CMK (cell line): ENCODE results near the gene GNB1L.
"Not testable (repeated sequence)": the region's sequence is repeated elsewhere in the genome, so short reads cannot be mapped to it uniquely, and the experiment has no call there.

Experiments
- DNase-seq: peaks from one replicate; pipeline ENCODE4 v3.0.0-alpha.2; 2010; ENCODE audit warnings: low read depth

The GNB1L gene

DNA sequence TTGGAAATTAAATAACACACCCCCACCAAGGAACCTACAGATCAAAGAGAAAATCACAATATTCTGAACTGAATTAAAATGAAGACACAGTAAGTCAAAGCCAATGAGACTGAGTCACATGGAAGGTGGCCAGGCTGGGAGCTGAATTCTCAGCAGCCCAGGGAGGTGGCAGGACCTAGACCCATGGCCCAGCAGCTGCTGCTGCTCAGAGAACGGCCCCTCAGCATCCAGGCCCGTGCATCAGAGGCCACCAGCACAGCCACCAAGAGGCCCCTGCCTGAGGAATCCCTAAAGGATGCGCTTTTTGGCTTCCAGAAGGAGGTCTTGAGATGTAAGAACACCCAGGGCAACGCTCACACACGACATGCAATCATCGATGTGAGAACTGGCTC is 59.1 kb downstream of the GNB1L start:
- no peak for DNase-seq

DNA sequence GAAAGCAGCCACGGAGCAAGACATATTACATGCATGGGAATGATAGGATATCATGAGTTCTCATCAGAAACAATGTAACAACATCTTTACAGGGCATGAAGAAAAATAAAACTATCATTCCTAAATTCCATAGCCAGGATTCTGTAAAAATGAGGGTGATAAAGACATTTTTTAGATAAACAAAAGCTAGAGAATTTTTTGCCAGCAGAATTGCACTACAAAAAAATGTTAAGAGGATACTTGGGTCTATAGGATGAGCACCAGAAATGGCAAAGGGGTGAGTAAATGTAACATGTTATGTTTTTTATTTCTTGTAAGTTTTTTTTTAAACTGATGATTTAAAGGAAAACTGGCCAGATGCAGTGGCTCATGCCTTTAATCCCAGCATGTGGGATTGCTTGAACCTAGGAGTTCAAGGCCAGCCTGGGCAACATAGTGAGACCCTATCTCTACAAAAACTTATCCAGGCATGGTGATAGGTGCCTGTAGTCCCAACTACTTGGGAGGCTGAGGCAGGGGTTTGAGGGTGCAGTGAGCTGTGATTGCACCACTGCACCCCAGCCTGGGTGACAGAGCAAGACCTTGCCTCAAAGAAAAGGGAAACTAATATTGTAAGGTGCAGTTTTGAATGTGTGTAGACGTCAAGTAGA is 60.9 kb downstream of the GNB1L start:
- DNase-seq: no peak

DNA sequence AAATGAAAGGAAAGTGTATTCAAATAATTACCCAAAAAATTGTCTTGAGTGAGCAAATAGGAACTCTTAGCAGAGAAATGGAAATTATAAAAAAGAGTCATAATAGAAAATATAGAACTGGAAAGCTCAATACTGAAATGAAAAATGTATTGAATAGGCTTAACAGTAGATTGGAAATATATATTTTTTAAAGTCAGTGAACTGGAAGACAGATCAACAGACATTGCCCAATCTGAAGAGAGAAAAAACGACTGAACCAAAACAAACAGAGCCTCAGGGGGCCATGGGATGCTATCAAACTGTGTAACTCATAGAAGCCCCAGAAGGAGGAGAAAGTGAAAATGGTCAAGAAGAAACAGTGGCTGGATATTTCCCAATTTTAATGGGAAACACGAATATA is 61.5 kb downstream of the GNB1L start:
- DNase-seq: no peak

DNA sequence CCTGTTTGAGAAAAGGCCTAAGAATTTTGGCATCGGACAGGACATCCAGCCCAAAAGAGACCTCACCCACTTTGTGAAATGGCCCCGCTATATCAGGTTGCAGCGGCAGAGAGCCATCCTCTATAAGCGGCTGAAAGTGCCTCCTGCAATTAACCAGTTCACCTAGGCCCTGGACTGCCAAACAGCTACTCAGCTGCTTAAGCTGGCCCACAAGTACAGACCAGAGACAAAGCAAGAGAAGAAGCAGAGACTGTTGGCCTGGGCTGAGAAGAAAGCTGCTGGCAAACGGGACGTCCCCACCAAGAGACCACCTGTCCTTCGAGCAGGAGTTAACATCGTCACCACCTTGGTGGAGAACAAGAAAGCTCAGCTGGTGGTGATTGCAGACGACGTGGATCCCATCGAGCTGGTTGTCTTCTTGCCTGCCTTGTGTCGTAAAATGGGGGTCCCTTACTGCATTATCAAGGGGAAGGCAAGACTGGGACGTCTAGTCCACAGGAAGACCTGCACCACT is 62.2 kb downstream of the GNB1L start:
- not testable (repeated sequence) for DNase-seq

DNA sequence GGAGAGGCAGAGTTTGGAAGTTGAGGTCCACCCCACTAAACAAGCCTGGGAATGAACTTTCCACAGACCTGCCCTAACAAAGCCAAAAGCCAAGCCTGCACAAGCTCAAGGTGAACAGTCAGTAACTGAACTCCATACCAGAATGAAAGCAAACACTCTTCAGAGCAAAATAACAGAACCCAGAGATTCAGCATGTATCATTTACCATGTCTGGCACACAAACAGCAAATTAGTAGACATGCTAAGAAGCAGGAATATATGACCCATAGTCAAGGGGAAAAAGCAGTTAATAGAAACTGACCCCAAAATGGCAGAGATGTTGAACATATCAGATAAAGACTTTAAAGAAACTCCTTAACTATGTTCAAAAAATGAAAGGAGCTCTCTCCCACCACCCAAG is 62.8 kb downstream of the GNB1L start:
- DNase-seq: no peak

DNA sequence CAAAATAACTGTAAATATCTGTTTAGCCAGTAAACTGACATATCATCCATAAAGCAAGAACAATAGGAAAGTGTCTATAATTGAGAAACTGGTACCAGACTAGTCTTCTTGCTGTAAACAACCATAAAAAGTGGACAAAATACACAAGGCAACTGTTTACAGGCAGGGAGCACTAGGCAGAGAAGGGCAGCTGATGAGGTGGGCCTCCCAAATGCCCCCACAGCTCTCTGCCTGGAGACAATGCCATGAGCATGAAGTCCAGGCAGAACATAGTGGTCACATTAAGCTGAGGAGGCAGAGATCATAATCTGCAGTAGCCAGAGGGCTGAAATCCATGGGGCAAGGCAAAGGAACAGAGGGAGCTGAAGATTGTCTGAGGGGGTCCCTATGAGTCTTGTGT is 63.4 kb downstream of the GNB1L start:
- DNase-seq: no peak

- no peak for DNase-seq
Observed at GRCh38 chr22:19789828-19790227, 64.8 kb downstream of the GNB1L start.

- no peak for DNase-seq
Observed at GRCh38 chr22:19789406-19789805, 65.3 kb downstream of the GNB1L start.

- no peak for DNase-seq
Observed at GRCh38 chr22:19788661-19789225, 65.9 kb downstream of the GNB1L start.

- no peak for DNase-seq
Observed at GRCh38 chr22:19787849-19788141, 66.9 kb downstream of the GNB1L start.

- no peak for DNase-seq
Observed at GRCh38 chr22:19786959-19787848, 67.5 kb downstream of the GNB1L start.

- no peak for DNase-seq
Observed at GRCh38 chr22:19786264-19786585, 68.4 kb downstream of the GNB1L start.

GRCh38 chr22:19785461-19786263 is 69.0 kb downstream of the GNB1L start:
- DNase-seq: no peak

DNA sequence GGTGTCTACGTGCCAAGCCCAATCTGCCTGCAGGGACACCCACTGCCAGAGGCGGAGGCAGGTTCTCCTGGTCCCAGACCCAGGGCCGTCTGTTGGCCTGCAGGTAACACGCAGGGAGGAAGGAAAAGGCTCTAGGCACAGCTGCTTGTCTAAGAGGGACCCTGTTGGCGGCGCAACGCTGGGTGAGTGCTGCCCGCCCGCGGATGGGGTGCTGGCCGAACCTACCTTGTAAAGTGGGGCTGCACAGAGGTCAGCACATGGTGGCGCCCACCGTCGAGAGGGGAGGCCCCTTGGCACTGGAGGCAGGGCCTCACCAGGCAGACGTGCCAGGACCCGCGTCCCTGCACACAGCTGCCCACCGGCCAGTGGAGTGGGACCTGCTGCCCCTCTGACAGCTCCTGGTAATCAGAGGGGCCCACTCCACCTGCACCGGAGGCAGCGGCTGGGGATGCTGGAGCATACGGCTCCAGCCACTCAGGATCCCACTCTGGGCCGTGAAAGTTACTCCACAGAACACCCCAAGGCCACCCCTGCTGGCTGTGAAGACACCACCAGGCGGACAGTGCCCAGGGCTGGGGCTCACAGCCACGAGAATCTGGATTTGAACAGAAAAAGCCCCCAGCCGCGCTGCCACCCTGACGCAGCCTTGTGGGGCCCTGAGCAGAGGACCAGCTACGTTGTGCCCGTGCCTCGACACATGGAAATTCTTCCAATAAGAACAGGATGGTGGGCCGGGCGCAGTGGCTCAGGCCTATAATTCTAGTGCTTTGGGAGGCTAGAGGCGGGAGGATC is 70.1 kb downstream of the GNB1L start:
- no peak for DNase-seq

DNA sequence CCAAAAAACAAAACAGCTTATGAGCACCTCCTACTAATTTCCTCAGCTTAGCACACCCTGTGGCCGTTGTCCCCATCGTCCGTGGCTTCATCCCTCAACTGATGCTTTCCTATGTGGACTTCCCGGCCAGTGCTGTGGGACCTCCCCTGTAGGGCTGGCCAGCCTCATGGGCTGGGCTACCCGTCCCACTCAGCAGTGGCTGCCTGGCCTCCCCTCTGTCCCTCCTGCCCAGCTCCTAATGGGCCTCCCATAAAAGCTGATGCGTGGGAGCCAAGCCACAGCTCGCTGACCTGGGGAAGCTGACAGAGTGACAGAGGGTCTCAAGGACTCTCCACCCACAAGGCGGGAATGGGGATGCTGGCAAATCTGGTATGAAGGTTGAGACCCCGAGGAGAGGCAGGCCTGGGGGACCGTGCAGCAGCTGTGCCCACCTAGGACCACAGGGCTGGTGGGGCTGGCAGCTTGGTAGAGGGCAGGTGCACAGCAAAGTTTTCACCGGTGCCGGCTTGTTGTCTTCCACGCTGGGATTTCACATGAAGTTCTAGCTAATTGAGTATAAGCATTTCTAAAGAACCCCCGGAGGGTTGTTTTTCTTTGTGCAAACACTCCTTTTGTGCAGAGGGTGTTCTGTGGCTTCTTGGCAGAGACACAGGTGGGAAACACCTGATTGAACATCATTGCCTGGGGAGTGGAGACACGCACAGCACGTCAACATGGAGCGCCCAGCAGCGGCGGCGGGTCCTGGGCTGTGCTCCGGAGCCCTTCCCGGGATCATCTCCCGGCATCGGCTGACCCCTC is 70.9 kb downstream of the GNB1L start:
- DNase-seq: no peak

- DNase-seq: no peak
Observed at GRCh38 chr22:19782533-19782932, 72.1 kb downstream of the GNB1L start.

DNA sequence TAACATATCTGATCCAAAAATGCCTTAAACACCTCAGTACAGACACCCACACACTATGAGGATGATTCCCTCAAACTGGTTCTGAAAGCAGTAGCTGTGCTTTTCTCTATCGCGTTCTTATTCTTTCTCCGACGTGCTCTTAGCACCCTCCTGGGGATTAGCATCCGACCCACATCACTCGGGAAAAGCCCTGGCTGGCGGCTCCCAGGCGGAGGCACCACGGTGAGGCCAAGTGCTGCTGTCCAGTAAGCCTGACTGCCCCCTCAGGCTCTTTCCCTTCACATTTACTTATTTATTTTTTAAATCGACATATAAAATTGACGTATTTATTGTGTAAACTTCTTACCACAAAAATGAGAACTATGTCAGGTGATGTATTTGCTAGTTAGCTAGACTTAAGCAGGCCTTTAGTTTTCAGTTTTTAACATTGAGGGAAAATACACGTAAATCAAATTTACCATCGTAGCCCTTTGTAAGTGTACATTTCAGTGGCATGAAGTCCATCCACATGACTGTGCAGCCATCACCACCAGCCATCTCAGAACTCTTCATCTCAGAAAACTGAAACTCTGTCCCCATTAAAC is 74.9 kb downstream of the GNB1L start:
- no peak for DNase-seq

DNA sequence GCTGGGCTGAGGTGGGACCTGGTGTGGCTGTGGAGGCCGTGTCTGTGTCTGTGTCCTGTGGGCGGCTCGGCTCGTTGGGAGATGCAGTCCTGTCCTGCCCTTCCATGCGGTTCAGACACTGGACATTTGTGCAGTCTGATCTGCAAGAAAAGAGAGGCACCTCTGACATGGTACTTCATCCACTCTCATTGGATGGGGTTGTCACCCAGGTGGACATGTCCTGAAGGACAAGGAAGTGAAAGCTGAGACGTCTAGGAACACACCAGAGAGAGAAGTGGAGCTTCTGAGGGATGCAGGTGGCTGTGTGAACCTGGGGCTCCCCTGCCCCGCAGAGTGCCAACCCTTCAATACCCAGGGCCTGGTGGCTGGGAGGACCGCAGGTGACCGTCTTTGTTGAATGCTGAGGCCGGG is 75.7 kb downstream of the GNB1L start:
- no peak for DNase-seq

DNA sequence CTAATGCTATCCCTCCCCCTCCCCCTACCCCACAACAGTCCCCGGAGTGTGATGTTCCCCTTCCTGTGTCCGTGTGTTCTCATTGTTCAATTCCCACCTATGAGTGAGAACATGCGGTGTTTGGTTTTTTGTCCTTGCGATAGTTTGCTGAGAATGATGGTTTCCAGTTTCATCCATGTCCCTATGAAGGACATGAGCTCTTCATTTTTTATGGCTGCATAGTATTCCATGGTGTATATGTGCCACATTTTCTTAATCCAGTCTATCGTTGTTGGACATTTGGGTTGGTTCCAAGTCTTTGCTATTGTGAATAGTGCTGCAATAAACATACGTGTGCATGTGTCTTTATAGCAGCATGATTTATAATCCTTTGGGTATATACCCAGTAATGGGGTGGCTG is 77.5 kb downstream of the GNB1L start:
- not testable (repeated sequence) for DNase-seq

DNA sequence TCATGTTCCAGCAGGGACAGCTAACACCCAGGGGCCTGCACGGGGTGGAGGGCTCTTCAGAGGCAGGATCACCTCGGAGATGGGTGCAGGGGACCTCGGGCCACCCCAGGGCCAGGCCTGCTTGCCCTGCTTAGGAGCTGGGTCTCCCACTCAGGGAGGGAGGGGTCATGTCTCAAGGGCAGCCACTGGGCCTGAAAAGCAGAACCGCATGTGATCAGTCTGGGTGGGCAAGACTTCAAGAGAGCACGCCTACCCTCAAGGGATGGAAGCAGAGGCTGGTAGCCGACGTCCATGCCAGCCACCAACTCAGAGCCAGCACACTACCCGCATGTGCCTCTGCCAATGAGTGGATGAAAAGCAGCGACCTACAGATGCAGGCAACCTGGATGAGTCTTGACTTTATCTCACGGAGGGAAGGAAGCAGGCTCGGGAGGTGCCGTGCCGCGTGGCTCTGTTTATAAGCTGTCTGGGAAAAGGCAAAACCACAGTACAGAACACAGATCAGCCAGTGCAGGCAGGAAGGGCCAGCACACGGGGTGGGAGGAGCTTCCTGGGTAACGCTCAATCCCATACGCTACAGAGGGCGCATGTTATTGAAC is 78.1 kb downstream of the GNB1L start:
- DNase-seq: no peak
